MCF 10A (cell line): ENCODE results near the gene LSM14B. TPM values are rescaled to one million over a fixed set of nuclear protein-coding genes. Genes with fewer than 3 reads are reported as not detected.

Experiments used
- BruUV-seq: library from RNA; stranded (reverse); fragments of 400-500 nt; replicated peaks from 2 replicates; lab custom pipeline; 2021; lab: Mats Ljungman, UMichigan
- CTCF ChIA-PET: fragments of 300-600 bp; sonication (Branson Sonifier 250); formaldehyde crosslinking; extraction: SDS; loops from one replicate; lab custom pipeline; 2021; ENCODE audit warnings: antibody characterized with exemption, inconsistent platforms; lab: Yijun Ruan, JAX
- POLR2A ChIA-PET: fragments of 300-600, 350-650 bp; sonication (Branson Sonifier 250); formaldehyde crosslinking; extraction: SDS; loops from one replicate; lab custom pipeline; 2020; ENCODE audit warnings: antibody characterized with exemption, inconsistent platforms; lab: Yijun Ruan, JAX
- DNase-seq: peaks from one replicate; pipeline ENCODE4 v3.0.0-alpha.2; 2018; ENCODE audit not compliant: unreplicated experiment
- H3K27ac Mint-ChIP-seq: one replicate; pipeline ENCODE4 v1.8.0; 2022; ENCODE audit warnings: mild to moderate bottlenecking, low read depth, mixed read lengths; ENCODE audit not compliant: unreplicated experiment
- H3K27me3 Mint-ChIP-seq: one replicate; pipeline ENCODE4 v1.8.0; 2022; ENCODE audit warnings: mixed read lengths; ENCODE audit not compliant: insufficient read depth, unreplicated experiment
- H3K36me3 Mint-ChIP-seq: one replicate; pipeline ENCODE4 v1.8.0; 2022; ENCODE audit warnings: mild to moderate bottlenecking, moderate library complexity, mixed read lengths; ENCODE audit not compliant: insufficient read depth, unreplicated experiment
- H3K4me1 Mint-ChIP-seq: one replicate; pipeline ENCODE4 v1.8.0; 2022; ENCODE audit warnings: mixed read lengths; ENCODE audit not compliant: insufficient read depth, unreplicated experiment
- H3K4me3 Mint-ChIP-seq: one replicate; pipeline ENCODE4 v1.8.0; 2022; ENCODE audit warnings: mild to moderate bottlenecking, moderate library complexity, mixed read lengths; ENCODE audit not compliant: unreplicated experiment
- H3K9me3 Mint-ChIP-seq: one replicate; pipeline ENCODE4 v1.8.0; 2022; ENCODE audit warnings: mixed read lengths; ENCODE audit not compliant: unreplicated experiment
- intact Hi-C: fragments of 100-400 bp; cut with micrococcal nuclease; formaldehyde crosslinking; loops from 2 replicates; pipeline ENCODE4 v1.14.1; 2022
- total RNA-seq: library from RNA; stranded (reverse); gene quantifications from 2 replicates; pipeline ENCODE4 v1.2.3, GENCODE V29; 2022
- TF ChIP-seq, protein P1 (sequence below): fragments of 200-600 bp; IDR thresholded peaks from one replicate; pipeline ENCODE4 v1.8.0; 2022; ENCODE audit warnings: antibody characterized with exemption, mild to moderate bottlenecking; ENCODE audit not compliant: unreplicated experiment

The LSM14B gene
- total RNA-seq, 1 experiment from 2014 or later: 35.1 TPM

DNA sequence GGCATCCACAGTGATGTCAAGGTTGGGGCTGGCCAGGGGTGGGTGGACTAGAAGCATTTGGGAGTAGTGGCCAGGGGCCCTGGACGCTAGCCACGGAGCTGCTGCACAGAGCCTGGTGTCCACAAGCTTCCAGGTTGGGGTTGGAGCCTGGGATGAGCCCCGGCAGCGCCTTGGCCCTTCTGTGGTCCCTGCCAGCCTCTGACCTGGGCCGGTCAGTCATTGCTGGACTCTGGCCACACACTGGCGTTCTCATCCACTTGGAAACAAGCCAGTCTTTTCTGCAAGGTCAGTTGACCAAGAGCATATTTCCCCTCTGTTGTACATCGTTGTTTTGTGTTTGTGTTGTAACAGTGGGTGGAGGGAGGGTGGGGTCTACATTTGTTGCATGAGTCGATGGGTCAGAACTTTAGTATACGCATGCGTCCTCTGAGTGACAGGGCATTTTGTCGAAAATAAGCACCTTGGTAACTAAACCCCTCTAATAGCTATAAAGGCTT, 12.5 kb downstream of the LSM14B start:
- Mint-ChIP-seq H3K27ac (no peak overlapping the region), H3K4me3 (no peak overlapping the region), H3K9me3 (no peaks in the 10 kb centered on the region), H3K4me1 (peaks cover 9% of the 10 kb centered on the region), H3K36me3 (peaks cover 96% of the 10 kb centered on the region), H3K27me3 (no peaks in the 10 kb centered on the region)
- intact Hi-C loops: no loop called here
- POLR2A ChIA-PET: interaction anchor here (1.1 to 6.1 kb wide), 3 partner anchors 10 to 68 kb away, joined by 3 to 72 read pairs (median 9); partner anchors contain the start of gene LSM14B
- no TSS peak for BruUV-seq
- no peak for DNase-seq
- CTCF ChIA-PET: interaction anchor here (2.0 to 6.0 kb wide), 3 partner anchors 8 to 124 kb away, joined by 17 to 62 read pairs (median 25); no protein-coding TSS in a partner anchor
- TF ChIP-seq, protein P1, sequence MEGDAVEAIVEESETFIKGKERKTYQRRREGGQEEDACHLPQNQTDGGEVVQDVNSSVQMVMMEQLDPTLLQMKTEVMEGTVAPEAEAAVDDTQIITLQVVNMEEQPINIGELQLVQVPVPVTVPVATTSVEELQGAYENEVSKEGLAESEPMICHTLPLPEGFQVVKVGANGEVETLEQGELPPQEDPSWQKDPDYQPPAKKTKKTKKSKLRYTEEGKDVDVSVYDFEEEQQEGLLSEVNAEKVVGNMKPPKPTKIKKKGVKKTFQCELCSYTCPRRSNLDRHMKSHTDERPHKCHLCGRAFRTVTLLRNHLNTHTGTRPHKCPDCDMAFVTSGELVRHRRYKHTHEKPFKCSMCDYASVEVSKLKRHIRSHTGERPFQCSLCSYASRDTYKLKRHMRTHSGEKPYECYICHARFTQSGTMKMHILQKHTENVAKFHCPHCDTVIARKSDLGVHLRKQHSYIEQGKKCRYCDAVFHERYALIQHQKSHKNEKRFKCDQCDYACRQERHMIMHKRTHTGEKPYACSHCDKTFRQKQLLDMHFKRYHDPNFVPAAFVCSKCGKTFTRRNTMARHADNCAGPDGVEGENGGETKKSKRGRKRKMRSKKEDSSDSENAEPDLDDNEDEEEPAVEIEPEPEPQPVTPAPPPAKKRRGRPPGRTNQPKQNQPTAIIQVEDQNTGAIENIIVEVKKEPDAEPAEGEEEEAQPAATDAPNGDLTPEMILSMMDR: no peak

DNA sequence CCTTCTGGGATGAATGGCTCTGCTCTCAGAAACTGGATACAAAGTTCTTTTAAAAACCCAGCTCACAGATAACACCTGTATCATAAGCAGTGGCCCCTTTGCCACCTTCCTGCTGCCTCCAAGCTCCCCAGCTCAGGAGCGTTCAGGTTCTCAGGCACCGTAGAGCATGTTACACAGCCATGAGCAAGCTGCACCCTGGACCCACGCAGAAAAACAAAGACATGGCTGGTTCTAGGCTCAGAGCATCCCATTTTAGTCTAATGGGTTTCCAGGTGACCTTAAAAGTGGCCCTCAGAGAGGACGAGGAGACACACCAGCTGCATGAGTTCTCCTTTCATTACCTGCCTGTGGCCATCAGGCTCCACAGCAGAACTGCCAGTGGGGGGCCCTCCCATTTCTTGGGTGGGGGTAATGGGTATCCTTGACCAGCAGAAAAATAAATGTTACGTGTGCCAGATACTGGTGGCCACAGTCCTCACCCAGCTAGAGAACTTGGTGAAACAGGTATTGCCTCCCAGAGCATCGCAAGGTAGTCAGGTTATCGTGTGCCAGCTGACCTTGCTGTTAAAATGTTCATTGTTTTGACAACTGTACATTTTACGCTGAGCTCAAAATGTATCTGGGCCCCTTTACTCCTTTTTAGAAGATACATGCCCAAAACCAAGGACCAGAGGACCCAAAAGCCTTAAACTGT, 13.4 kb downstream of the LSM14B start:
- Mint-ChIP-seq H3K27me3 (no peaks in the 10 kb centered on the region), H3K36me3 (peaks cover 96% of the 10 kb centered on the region), H3K4me1 (peaks cover 15% of the 10 kb centered on the region), H3K4me3 (no peak overlapping the region), H3K27ac (no peak overlapping the region), H3K9me3 (no peaks in the 10 kb centered on the region)
- TF ChIP-seq, protein P1: no peak
- DNase-seq: no peak
- CTCF ChIA-PET: interaction anchor here (0.6 to 6.0 kb wide), 10 partner anchors 9 to 598 kb away, joined by 3 to 62 read pairs (median 5); no protein-coding TSS in a partner anchor
- intact Hi-C loops: loop anchor here (1.0 kb wide), 1 partner anchor 124 kb away; no protein-coding TSS in a partner anchor
- POLR2A ChIA-PET: interaction anchor here (0.6 to 6.1 kb wide), 5 partner anchors 9 to 171 kb away, joined by 3 to 72 read pairs (median 3); partner anchors contain the start of gene LSM14B
- BruUV-seq: no TSS peak

DNA sequence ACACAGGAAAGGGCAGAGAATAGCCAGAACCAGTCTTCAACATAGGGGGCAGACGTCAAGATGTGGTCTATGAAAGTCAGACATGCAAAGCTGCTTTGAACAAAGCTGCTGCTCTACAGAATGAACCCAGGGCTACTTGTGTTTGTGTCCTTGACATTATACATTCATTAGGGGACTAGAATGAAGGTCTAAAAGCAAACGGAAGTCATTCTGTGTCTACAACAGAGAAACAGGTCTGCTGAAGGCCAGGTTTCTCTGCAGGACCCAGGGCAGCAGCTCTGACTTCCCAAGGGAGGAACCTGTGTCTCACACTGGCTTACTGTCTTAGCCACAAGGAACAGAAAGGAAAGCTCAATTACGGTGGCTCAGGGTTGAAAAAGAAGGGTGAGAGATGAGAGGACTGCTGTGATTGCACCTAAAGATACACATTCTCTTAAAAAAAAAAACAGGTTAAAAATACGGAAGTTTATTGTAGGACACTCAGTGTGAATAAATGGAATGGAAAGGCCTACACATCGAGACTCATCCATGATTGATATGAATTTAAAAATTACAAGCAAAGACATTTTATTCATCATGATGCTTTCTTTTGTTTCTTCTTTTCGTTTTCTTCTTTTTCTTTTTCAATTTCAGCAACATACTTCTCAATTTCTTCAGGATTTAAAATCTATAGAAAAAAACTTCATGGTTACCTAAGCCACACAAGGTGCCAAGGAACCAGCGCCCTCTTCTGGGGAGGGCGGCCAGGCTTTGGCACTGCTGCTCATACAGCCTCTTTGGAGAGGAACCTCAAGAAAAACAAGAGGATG, 14.2 kb downstream of the LSM14B start:
- Mint-ChIP-seq H3K4me1 (peaks cover 21% of the 10 kb centered on the region), H3K9me3 (no peaks in the 10 kb centered on the region), H3K36me3 (peaks cover 96% of the 10 kb centered on the region), H3K27ac (no peak overlapping the region), H3K4me3 (no peak overlapping the region), H3K27me3 (no peaks in the 10 kb centered on the region)
- TF ChIP-seq, protein P1: peak; percentile 75
- intact Hi-C loops: loop anchor here (1.0 kb wide), 1 partner anchor 125 kb away; no protein-coding TSS in a partner anchor
- ChIA-PET CTCF (interaction anchor here (0.7 to 6.0 kb wide), 9 partner anchors 9 to 597 kb away, joined by 3 to 62 read pairs (median 5); no protein-coding TSS in a partner anchor), POLR2A (interaction anchor here (0.6 to 6.1 kb wide), 6 partner anchors 8 to 170 kb away, joined by 3 to 72 read pairs (median 3); partner anchors contain the start of gene LSM14B)
- no TSS peak for BruUV-seq
- DNase-seq: peak; percentile 72
